Adrenal gland (tissue), 12 donors: Measurements from ENCODE around the gene STRADA. TPM values are rescaled to one million over a fixed set of nuclear protein-coding genes. Genes with fewer than 3 reads are reported as not detected.

Source experiments
- DNase-seq, 7 donors: peaks; one replicate each; pipeline ENCODE4 v3.0.0-alpha.2; 2019 to 2020
- H3K27ac ChIP-seq, 5 donors: fragments of 200-600 bp; sonication (generic) in 4 of 5; 1 replicate in 3 of 5; 2 replicates in 2 of 5; pipeline versions ENCODE4 v1.5.1 to v1.8.0; 2016 to 2020; ENCODE audit warnings: mild to moderate bottlenecking in 1 of 5
- H3K27me3 ChIP-seq: fragments of 200-600 bp; 2 replicates; pipeline ENCODE4 v1.8.0; 2021
- H3K36me3 ChIP-seq, 2 donors: fragments of 200-600 bp; replicated peaks in 1 of 2; 1 replicate in 1 of 2; 2 replicates in 1 of 2; pipeline versions ENCODE4 v1.5.1 to v1.8.0; 2018 to 2022
- H3K4me1 ChIP-seq, 2 donors: fragments of 200-600 bp; replicated peaks in 1 of 2; 1 replicate in 1 of 2; 2 replicates in 1 of 2; pipeline versions ENCODE4 v1.5.1 to v1.8.0; 2018 to 2021
- H3K4me3 ChIP-seq, 4 donors: fragments of 200-600 bp; sonication (generic) in 3 of 4; one replicate each; pipeline ENCODE4 v1.5.1; 2016 to 2018
- H3K9me3 ChIP-seq, 3 donors: fragments of 200-600 bp; sonication (generic) in 1 of 3; replicated peaks in 1 of 3; 1 replicate in 2 of 3; 2 replicates in 1 of 3; pipeline versions ENCODE4 v1.5.1 to v1.8.0; 2016 to 2021
- CTCF ChIP-seq, 6 experiments: fragments of 450-650 bp in 4 of 6; fragments of 200-600 bp in 2 of 6; sonication (generic) in 1 of 6; IDR thresholded peaks; 1 replicate in 5 of 6; 2 replicates in 1 of 6; pipeline versions ENCODE4 v1.5.1 to v1.8.0; 2016 to 2021; ENCODE audit warnings: antibody characterized with exemption in 6 of 6, mild to moderate bottlenecking in 2 of 6, moderate library complexity in 1 of 6
- POLR2A ChIP-seq, 2 donors: fragments of 450-650 bp; IDR thresholded peaks; one replicate each; pipeline ENCODE4 v1.6.1; 2017; ENCODE audit warnings: antibody characterized with exemption in 2 of 2, mild to moderate bottlenecking in 2 of 2, moderate library complexity in 1 of 2
- WGBS, 4 donors: extraction: QIAGEN DNeasy Blood & Tissue Kit in 2 of 4; methylation state at CpG; one replicate each; pipeline versions ENCODE4 v1.1.5 to v1.1.7; 2013 to 2017; 5-methylcytosine and 5-hydroxymethylcytosine counted together
- intact Hi-C, 2 donors: fragments of 100-400 bp; cut with DNase I; formaldehyde crosslinking; loops; one replicate each; pipeline versions ENCODE4 v1.14.1 to v1.15.0; 2022 to 2023
- polyA plus RNA-seq, 3 donors: library from polyadenylated mRNA; stranded (reverse); fragments of 200-250 nt in 2 of 3; fragments of 350-450 nt in 1 of 3; fragmentation: Illumina TruSeq in 1 of 3; extraction: RNeasy Lipid Tissue Mini Kit (QIAGEN cat#74804) in 1 of 3; gene quantifications; one replicate each; pipeline ENCODE4 v1.2.3, GENCODE V29; 2013 to 2014
- total RNA-seq, 9 donors: library from RNA; depleted of rRNA in 4 of 9; stranded (reverse); fragments of >200 nt in 4 of 9; fragments of 120-200 nt in 1 of 9; fragmentation: NEBNext Ultra II Directional in 1 of 9; extraction: Animal tissue kit (Norgen Biotek cat#: 25700) in 1 of 9; gene quantifications; one replicate each; pipeline versions ENCODE4 v1.1.0 to v1.2.4, GENCODE V29; 2013 to 2023
- donor health status: healthy with polysubstance abuse.
- donor health status: Bipolar disorder and iron deficiency.
- donor health status: DM: yes; HTN: yes; CAD: no.
- donor health status: DM: no; HTN: no; CAD: no.
- donor health status: DM: no; HTN: no; CAD: no.
- donor health status: DM: yes; HTN: yes; CAD: no.

Gene STRADA
- total and polyA plus RNA-seq, 12 donors, result 16.7 to 91.1 (median 37.5) TPM

- H3K36me3 ChIP-seq, result peaks cover 0 to 57% of the 10 kb centered on the region in 2 donors
- peaks cover 15% of the 10 kb centered on the region in 2 donors for H3K4me1 ChIP-seq
- 65 to 74% (median 69%) methylated on average over 4 of the region's 4 CpGs for WGBS, 4 donors
- no peak for TF ChIP-seq CTCF (IDR thresholded peaks at IDR 0.05)
- no peak for TF ChIP-seq POLR2A (IDR thresholded peaks at IDR 0.05)
- H3K9me3 ChIP-seq, result no peaks in the 10 kb centered on the region
- H3K27me3 ChIP-seq, result no peaks in the 10 kb centered on the region
- intact Hi-C loops, result no loop called here
- H3K4me3 ChIP-seq, result no peak overlapping the region
- no peak for DNase-seq
- no peak overlapping the region for H3K27ac ChIP-seq
These were observed 23.1 kb upstream of the STRADA start for GRCh38 chr17:63764716-63765115.

- Histone ChIP-seq H3K4me1 (peaks cover 5 to 6% of the 10 kb centered on the region in 2 donors), H3K4me3 (no peak overlapping the region), H3K27me3 (no peaks in the 10 kb centered on the region), H3K9me3 (no peaks in the 10 kb centered on the region), H3K36me3 (peaks cover 0 to 72% of the 10 kb centered on the region in 2 donors), H3K27ac (no peak overlapping the region)
- WGBS, 4 donors, result 74 to 78% (median 76%) methylated on average over 5 of the region's 5 CpGs
- TF ChIP-seq POLR2A (IDR thresholded peaks at IDR 0.05), result no peak
- TF ChIP-seq CTCF (IDR thresholded peaks at IDR 0.05), result no peak
- no peak for DNase-seq
- intact Hi-C loops, result no loop called here
These were observed 20.8 kb upstream of the STRADA start for GRCh38 chr17:63762161-63763078.

DNA sequence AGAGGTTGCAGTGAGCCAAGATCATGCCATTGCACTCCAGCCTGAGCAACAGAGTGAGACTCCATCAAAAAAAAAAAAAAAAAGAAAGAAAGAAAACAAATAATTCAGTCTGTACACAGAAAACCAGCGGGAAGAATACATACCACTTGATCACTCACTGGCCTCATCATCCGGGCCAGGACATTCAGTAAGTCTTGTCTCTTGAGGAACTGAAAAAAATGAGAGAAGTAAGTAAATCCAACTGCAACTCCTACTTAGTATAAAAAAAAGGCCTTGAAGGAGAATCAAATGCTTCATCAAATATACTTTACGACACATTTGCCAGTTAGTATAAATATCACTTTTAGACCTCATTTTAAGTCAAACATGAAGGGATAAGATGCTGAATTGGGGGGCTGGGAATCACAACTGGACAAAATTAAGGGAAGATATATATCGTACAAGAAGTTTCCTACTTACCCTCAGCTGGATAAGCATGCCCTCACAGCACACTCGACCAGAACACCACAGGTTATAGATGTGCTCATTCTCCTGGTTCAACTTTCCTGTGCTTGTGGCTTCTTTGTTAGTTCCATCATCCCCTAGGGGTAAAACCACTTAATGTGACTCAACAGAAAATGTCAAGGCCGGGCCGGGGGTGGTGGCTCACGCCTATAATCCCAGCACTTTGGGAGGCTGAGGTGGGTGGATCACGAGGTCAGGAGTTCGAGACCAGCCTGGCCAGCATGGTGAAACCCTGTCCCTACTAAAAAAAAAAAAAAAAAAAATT is 19.4 kb upstream of the STRADA start:
- peak in 1 of 7 donors; percentile 30 for DNase-seq
- peaks cover 0 to 82% of the 10 kb centered on the region in 2 donors for H3K36me3 ChIP-seq
- 57 to 77% (median 69%) methylated on average over 10 of the region's 10 CpGs for WGBS, 4 donors

More for the DNA sequence above, 19.4 kb upstream of the STRADA start:
- TF ChIP-seq POLR2A (IDR thresholded peaks at IDR 0.05), result no peak
- TF ChIP-seq CTCF (IDR thresholded peaks at IDR 0.05), result no peak
- Histone ChIP-seq H3K9me3 (no peaks in the 10 kb centered on the region), H3K4me3 (no peak overlapping the region), H3K4me1 (peaks cover 0 to 6% of the 10 kb centered on the region in 2 donors), H3K27me3 (no peaks in the 10 kb centered on the region), H3K27ac (peak overlapping the region in 1 of 5 donors; percentile 31)
- intact Hi-C loops, result no loop called here
